ENCODE measurements around the gene CUX1. TPM values are rescaled to one million over a fixed set of nuclear protein-coding genes. Genes with fewer than 3 reads are reported as not detected.

CUX1 gene
- total RNA-seq, 1 experiment from 2014 or later = 53.5 TPM

DNA sequence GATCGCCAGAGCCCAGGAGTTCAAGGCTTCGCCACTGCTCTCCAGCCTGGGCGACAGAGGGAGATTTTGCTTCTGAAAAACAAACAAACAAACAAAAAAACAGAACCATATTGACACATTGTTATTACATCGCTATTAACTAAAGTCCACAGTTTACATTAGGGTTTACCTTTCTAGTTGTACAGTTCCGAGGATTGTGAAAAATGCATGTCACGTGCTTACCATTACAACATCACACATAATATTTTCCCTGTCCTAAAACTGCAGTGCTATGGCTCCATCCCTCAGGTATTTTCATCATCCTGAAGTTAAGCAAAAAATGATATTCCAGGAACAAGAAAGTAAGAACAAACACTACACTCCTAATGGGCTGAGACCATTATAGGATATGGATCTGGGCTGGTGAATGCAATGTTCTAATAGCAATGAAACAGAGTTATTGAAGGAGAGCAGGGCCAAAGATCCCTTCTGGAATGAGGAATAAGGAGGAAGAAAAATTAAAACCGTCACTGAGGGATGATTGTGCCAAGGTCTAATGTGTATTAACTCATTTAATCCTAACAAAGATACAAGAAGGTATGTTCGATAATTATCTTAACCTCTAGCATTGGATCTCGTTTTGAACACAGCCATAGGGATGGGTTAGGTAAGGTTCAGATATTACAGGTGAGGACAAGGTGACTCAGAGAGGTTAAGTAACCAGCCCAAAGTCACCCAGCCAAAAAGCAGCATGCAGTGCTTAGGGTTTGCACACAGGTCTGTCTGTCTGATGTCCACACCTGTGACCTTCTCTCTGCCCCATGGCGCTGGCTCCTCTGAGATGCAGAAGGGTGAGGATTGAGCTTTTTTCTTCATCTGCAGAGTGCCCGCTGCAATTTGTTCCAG, 14.0 kb upstream of the CUX1 start:
- Histone ChIP-seq H3K27ac (ENCODE audit: insufficient read length, low read depth, low read length) (no peak overlapping the region), H4K20me1 (ENCODE audit: control insufficient read depth, insufficient read depth, insufficient read length) (no peaks in the 10 kb centered on the region), H3K56ac (ENCODE audit: insufficient read length, low read depth, low read length) (no peak overlapping the region), H3K9ac (ENCODE audit: extremely low read depth, insufficient read length, low read length) (no peak overlapping the region), H2BK5ac (ENCODE audit: insufficient read length, low read length) (no peak overlapping the region), H3K79me1 (ENCODE audit: insufficient read depth, low read depth, low read length, poor library complexity, severe bottlenecking) (no peaks in the 10 kb centered on the region), H2AFZ (ENCODE audit: low read length) (no peak overlapping the region), H3K23me2 (ENCODE audit: insufficient read length, low read depth, low read length, poor library complexity, severe bottlenecking) (peaks cover 2% of the 10 kb centered on the region), H3K79me2 (ENCODE audit: insufficient read depth, low read length) (no peaks in the 10 kb centered on the region), H3K4me2 (ENCODE audit: insufficient read depth, insufficient read length, low read length) (peak overlapping the region; percentile 67), H3T11ph (ENCODE audit: low read length) (no peak overlapping the region), H3K4ac (ENCODE audit: low read depth, low read length) (no peak overlapping the region), H2BK15ac (ENCODE audit: low read depth, low read length) (no peak overlapping the region), H3K23ac (ENCODE audit: insufficient read length, low read depth, low read length) (no peak overlapping the region), H3K14ac (ENCODE audit: insufficient read depth, low read length) (no peak overlapping the region), H3K27me3 (ENCODE audit: insufficient read depth, low read length) (no peaks in the 10 kb centered on the region; the same call in 1 of the 2 replicates), H3K18ac (ENCODE audit: insufficient read length, low read depth, low read length) (no peak overlapping the region), H3K9me3 (ENCODE audit: control insufficient read depth, low read depth, low read length) (no peaks in the 10 kb centered on the region), H3K4me1 (ENCODE audit: insufficient read depth, low read length) (peaks cover 6% of the 10 kb centered on the region; the same call in 1 of the 2 replicates), H4K5ac (ENCODE audit: insufficient read length, low read depth, low read length) (no peak overlapping the region), H2AK5ac (ENCODE audit: insufficient read length, low read length) (no peak overlapping the region), H4K8ac (replicated peaks; ENCODE audit: insufficient read length, low read depth, low read length) (no peak overlapping the region), H4K91ac (ENCODE audit: insufficient read length, low read depth, low read length) (no peak overlapping the region), H2BK12ac (ENCODE audit: insufficient read length, low read depth, low read length) (no peak overlapping the region), H2BK20ac (ENCODE audit: low read depth, low read length, poor library complexity, severe bottlenecking) (no peak overlapping the region), H2BK120ac (ENCODE audit: low read depth, low read length, poor library complexity, severe bottlenecking) (no peak overlapping the region)
- H3K36me3 Mint-ChIP-seq (ENCODE audit: insufficient read depth in 1 of 3, low read depth in 3 of 3) = no peaks in the 10 kb centered on the region
- peak overlapping the region; percentile 14 to 65 for H3K4me3 Mint-ChIP-seq
- TF ChIP-seq, protein P1, sequence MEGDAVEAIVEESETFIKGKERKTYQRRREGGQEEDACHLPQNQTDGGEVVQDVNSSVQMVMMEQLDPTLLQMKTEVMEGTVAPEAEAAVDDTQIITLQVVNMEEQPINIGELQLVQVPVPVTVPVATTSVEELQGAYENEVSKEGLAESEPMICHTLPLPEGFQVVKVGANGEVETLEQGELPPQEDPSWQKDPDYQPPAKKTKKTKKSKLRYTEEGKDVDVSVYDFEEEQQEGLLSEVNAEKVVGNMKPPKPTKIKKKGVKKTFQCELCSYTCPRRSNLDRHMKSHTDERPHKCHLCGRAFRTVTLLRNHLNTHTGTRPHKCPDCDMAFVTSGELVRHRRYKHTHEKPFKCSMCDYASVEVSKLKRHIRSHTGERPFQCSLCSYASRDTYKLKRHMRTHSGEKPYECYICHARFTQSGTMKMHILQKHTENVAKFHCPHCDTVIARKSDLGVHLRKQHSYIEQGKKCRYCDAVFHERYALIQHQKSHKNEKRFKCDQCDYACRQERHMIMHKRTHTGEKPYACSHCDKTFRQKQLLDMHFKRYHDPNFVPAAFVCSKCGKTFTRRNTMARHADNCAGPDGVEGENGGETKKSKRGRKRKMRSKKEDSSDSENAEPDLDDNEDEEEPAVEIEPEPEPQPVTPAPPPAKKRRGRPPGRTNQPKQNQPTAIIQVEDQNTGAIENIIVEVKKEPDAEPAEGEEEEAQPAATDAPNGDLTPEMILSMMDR (conservative IDR thresholded peaks at IDR 0.05) = no peak
- WGBS (ENCODE audit: extremely low coverage, insufficient read length, low lambda C conversion rate) = no CpG with 5 or more reads among the region's 11 CpGs
- H3K4me1 Mint-ChIP-seq = peaks cover 16 to 19% of the 10 kb centered on the region in 2 experiments
- H3K27ac Mint-ChIP-seq = no peak overlapping the region
- peaks cover 64% of the 10 kb centered on the region for H3K27me3 Mint-ChIP-seq (ENCODE audit: low read depth)
- H3K9me3 Mint-ChIP-seq = no peaks in the 10 kb centered on the region; a peak in 1 of 5 replicates
- no peak for DNase-seq

Data from H9 (cell line).